Measurements from ENCODE around the gene DENND6B.
"Not testable (repeated sequence)": the region's sequence is repeated elsewhere in the genome, so short reads cannot be mapped to it uniquely, and the experiment has no call there.

Gene DENND6B

DNA sequence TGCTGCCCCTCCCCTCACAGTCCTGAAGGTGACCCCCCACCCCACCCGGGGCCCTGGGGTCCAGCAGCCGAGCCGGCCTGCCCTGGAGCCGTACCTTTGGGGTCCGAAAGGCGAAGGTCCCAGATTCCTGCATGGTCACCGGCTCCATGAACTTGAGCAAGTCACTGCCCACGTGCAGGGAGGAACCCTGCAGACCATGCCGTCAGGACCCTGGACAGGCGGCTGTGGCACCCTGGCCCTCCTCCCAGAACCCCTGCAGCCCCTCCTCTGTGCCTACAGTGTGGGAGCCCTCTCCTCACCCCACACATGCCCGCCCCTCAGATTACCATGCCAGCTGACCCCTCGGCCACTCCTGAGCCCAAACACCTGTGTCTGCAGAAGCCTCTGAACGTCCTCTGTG is 42.3 kb downstream of the DENND6B start:
- DNase-seq, result no peak

DNA sequence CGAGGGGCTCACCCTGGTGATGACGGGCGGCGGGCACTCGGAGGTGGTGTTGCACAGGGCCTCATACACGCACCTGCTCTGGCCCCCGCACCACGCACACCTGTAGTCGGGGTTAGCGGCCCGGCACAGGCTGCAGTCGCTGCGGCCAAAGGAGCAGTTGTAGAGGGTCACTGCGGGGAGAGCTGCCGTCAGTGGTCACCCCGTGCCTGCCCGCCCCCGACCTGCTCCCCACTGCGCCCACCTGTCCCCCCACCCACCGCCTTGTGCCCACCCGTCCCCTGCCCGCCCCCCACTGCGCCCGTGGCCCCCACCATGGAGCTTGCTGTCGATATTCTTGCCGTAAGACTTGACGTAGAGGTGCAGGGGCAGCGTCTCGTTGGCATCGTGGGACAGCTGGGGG is 43.0 kb downstream of the DENND6B start:
- no peak for DNase-seq

DNA sequence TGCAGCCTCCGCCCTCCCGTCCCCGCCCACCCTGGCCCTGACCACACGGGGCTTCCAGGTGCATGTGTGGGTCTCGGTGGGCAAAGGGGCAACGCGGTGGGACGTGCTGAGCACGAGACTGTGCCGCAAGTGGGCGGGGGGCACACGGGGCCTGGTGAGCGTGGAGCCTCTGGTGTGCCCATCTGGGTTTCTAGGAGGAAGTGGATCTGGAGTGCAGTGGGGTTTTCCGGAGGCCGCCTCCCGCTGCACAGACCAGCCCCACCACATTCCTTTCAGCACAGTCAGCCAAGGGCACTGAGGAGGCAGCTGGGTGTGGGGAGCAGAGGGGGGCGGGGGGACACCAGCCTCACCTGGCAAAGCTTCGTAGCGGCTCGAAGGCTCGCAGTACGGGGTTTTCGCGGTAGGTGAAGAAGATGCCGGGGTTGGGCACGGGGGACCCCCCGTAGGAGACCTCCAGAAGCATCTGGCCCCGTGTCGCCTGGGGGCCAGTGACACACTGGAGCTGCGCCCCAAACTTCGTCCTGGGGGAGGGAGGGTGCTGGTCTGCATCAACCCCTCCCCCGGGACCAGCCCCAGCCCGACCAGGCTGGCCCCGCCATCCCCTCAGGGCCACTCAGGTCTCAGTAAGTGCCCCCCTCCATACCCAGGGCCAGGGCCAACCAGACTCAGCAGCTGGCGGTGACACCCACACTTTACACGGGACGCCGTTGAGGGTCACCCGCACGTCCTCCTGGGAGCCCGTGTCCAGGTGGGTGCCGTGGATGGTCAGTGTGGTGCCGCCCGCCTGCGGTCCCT is 44.3 kb downstream of the DENND6B start:
- DNase-seq, result no peak

DNA sequence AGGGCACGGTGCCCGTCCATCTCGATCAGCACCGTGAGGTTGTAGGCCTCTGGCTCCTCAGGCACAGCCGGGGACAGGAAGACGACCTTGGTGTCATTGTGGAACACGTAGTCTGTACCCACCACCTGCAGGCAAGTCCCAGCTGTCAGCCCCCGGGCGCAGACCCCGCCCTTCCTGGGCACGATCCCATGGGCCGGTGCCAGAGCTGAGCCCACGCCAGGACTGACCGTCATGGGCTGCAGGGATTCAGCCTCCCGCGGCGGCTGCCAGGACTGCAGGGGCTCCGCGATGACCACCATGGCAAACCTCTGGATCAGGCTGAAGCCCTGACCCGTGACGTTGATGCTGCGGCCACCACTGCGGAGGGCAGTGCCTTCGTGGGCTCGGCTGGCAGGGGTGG is 44.9 kb downstream of the DENND6B start:
- no peak for DNase-seq

DNA sequence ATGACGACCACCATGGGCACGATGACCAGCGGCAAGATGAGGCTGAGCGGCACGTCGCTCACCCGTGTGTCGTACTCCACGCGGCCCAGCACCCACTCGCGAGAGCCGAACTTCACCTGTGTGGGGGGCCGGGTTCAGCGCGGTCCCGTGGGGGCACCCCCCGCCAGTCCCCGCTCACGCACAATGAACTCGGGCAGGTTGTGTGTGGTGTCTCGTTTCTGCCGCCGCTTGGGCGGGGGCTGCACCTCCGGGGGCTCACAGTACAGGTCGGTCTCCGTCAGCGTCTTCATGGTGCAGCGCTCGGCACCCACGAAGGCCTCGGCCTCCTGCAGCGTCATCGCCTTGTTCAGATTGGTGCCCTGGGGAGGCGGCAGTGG is 45.4 kb downstream of the DENND6B start:
- DNase-seq, result no peak

DNA sequence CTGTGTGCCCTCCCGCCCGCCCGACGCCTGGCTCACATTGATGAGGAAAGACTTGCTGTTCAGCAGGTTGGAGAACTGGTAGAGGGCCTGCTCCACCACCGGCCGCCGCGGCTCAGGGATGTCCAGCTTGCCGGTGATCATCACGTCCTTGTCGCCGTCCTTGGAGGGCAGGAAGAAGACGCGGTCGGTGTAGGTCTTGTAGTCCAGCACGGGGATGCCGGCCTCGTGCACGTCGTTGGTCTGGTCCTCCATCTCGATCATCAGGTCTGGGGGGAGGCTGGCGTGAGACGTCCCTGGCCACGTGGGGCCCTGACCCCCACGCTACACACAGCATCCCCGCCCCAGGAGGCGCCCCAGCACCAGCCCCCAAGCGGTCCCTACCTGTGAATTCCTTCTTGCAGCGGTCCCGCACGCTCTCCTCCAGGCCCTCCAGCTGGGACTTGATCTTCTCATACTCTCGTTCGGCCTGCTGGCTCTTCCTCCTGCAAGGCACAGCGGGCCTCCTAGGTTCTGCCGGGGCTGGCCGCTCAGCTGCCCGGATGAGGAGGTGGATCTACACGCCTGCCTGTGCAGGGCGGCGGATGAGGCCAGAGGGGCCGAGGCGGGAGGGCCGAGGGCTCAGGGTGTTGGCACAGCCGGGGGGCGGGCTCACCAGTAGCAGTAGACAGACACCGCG is 46.0 kb downstream of the DENND6B start:
- DNase-seq, result no peak

DNA sequence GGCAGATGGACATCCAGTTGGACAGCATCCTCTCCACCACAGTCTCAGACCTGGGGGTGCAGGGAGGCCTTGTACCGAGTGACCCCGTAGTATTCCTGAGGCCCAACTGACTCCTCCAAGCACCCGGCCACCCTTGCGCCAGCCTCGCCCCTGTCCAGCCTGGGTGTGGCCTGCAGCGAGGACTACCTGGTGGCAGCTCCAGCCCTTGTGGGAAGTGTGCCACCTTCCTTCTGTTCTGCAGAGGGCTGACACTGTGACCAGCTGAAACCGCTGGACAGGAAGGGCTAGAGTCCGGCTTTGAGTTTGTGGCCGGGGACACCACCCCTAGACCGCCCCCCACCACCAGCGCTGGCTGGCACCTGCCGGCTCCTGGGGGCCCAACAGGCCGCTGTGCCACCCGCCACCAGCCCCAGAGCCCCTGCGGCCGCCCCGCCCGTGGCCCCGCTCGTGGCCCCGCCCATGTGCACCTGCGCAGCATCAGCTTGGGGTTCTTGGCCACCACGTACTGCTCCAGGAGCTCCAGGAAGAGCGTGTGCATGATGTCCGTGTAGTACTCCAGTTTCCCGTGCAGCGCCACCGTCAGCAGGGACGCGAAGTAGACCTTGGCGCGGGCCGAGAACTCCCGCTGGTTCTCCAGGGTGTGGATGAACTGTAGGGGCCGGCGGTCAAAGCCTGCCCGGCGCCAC is 46.6 kb downstream of the DENND6B start:
- no peak for DNase-seq

DNA sequence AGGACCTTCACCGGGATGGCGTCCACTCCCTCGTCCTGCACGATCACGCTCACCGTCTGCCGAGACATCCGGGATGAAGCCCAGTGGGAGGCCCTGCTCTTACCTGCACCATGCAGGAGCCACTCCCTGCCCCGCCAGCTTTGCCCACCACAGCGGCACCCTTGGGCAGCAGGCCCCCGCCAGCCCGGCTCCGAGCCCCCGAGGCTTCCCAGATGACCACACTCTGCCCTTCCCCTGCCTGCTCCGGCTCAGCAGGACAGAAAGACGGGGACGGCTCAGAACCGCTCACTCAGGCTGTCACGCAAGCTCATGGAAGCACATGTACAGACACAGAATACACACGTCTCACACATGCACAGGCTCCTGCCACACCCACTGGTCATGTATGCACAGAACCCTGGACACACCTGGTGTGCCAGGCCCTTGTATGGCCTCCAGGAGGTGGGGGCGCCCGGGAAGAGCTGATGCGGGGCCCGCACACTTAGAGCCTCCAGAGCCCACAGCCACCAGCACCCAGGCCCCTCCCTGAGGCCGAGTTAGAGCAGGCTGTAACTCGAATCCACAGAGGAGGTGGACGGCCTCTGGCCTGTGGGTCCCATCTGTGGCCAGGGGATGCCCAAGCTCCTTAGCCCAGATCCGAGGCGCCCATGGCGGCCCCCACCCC is 47.7 kb downstream of the DENND6B start:
- no peak for DNase-seq

DNA sequence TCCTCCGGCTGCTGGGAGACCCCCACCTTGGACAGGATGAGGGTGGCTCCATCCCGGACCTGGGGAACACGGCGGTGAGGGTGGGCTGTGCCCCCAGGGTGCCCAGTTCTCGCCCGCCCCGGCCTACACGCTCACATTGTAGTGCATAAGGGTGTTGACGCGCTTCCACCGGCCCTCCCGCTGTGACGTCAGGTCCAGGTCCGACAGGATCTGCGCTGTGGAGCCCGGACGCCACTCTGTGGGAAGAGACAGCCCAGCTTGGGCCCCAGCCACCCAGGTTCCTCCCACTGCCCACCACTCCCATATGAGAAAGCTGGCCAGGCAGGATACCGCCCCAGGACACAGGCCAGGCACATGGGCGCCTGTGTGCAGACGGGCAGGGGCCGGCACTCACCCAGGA is 48.4 kb downstream of the DENND6B start:
- DNase-seq, result no peak

DNA sequence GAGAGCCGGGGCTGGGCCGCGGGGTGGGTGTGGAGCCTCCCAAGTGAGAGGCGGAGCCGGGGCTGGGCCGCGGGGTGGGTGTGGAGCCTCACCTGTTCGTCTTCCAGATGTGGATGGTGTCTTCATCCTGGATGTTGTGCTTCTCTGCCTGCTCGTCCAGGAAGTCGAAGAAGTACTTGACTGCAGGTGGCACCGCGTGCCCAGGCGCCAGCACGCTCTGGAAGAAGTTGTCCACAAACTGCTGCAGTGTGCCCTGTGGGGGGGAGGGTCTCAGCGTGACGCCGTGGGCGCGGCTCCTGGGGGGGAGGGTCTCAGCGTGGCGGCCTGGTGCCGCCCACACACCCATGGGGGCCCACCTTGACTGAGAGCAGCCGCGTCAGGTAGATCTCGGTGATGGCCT is 49.1 kb downstream of the DENND6B start:
- DNase-seq, result no peak

DNA sequence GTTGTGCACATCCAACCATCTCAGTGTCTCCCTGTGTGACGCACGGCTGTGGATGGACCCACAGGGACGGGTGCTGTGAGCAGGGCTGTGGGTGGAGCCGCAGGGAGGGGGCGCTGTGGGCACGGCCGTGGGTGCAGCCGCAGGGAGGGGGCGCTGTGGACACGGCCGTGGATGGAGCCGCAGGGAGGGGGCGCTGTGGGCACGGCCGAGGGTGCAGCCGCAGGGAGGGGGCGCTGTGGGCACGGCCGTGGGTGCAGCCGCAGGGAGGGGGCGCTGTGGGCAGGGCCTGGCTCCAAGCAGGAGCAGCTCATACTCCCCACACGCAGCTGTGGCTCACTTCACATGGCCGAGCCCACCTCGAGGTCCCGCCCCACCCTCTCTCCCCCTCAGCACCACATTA is 50.7 kb downstream of the DENND6B start:
- no peak for DNase-seq

DNA sequence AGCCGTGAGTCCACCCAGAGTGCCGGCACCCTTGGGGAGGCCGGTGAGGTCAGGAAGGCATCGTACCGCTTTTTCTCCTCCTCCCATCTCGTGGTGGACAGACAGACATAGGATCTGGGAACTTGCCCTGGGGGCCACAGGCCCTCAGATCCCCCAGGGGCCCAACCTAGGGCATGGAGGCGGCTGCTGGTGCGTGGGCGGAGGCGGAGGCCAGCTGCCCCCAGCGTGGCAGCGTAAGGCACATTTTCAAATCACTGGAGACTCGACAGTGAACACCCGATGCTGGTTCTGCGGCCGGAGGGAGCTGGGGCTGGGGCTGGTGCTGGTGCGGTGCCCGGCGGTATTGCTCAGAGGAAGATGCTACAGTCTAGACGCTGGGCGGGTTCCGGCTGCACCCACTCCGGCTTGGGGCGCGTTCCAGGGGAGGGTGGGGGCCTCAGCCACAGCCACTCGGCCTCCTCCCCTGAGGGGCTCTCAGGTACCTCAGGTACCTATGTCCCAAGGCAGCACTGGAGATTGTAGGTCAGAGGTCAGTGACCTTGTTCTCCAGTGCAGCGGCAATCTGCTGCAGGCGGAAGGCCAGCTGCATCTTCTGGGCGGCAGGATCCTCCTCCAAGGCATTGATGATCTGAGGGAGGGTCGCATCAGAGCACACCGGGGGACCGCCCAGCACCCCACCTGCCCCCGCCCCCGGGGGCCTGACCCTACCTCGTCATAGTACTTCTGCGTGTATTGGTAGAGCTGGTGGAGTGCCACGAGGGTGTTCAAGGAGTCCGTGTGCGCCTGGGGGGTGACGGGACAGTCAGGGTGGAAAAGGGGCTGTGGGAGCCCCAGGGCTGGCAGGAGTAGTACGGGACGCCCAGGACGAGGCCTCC is 51.4 kb downstream of the DENND6B start:
- no peak for DNase-seq

DNA sequence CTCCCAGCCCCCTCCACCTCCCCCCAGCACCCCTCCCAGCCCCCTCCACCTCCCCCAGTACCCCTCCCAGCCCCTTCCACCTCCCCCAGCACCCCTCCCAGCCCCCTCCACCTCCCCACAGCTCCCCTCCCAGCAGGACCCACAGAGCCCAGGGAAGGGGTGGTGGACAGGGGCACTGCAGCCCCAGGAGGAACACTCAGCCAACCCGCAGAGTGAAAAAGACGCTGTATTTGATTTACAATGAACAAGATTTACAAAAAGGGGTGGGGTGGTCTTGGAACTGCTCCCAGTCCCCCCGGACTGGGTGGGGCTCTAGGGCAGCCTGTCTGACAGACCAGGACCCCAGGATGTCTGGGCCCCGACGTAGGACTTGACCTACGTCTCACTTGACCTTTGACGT is 52.0 kb downstream of the DENND6B start:
- DNase-seq, result no peak

DNA sequence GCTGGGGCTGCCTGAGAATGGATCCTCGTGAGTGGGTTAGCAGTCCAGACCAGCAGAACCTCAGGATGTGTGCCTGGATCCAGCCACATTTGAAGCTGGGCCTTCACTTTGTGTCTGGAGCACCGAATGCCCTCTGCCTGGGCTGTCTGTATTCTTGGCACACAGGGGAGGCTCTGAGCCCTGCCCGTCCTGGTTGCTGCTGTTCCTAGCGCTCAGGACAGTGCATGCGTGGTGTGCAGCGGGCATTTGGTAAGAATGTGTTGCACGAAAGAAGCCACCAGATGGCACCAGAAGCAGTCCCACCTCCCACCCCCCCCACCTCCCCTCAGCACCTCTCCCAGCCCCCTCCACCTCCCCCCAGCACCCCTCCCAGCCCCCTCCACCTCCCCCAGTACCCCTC is 52.5 kb downstream of the DENND6B start:
- no peak for DNase-seq

DNA sequence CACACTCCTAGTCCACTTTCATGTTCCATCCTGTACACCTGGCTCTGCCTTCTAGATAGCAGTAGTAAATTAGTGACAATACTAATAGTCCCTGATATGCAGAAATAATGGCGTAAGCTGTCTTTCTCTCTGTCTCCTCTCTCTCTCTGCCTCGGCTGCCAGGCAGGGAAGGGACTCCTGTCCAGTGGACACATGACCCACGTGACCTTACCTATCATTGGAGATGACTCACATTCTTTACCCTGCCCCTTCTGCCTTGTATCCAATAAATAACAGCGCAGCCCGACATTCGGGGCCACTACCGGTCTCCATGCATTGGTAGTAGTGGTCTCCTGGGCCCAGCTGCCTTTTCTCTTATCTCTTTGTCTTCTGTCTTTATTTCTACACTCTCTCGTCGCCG is 53.0 kb downstream of the DENND6B start:
- not testable (repeated sequence) for DNase-seq

DNA sequence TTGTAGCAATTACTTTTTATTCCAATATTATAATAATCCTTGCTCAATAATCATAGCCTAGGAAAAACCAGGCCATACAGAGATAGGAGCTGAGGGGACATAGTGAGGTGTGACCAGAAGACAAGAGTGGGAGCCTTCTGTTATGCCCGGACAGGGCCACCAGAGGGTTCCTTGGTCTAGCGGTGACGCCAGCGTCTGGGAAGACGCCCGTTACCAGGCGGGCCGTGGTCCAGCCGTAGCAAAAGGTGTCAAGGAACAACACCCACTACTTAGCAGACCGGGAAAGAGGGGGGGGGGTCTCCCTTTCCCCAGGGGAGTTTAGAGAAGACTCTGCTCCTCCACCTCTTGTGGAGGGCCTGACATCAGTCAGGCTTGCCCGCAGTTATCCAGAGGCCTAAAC is 53.5 kb downstream of the DENND6B start:
- not testable (repeated sequence) for DNase-seq

DNA sequence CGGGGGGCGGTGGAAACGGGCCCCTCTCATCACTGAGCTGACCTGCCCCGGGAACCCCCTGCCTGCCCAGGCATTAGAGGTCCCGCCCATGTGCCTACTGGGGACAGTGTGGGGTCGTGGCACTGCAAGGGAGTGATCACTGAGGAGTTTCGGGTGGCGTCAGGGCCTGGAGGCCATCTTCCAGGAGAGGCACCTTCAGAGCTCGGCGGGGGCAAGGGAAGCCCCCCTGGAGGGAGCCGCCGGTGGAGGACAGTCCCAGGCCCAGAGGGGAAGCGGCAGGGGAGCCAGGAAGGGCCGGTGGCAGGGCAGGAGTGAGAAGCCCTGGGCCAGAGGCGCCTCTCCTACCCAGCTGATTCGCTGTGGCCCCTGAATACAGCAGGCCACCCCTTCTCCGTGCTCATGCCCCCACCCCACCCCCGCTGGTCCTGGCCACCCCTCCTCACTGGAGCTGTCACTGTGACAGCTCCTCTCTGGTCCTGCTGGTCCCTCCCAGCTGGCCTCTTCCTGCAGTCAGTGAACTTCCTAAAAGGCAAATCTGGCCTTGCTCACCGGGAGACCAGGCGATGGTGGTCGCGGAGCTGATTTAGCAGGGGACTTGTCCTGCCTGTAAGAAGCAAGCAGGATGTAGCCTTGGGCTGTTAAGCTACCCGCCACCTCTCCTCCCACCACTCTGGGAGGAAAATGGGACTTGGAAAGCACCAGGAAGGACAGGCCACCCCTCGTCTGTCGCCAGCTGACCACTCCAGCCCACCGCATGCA is 54.6 kb downstream of the DENND6B start:
- DNase-seq, result no peak

DNA sequence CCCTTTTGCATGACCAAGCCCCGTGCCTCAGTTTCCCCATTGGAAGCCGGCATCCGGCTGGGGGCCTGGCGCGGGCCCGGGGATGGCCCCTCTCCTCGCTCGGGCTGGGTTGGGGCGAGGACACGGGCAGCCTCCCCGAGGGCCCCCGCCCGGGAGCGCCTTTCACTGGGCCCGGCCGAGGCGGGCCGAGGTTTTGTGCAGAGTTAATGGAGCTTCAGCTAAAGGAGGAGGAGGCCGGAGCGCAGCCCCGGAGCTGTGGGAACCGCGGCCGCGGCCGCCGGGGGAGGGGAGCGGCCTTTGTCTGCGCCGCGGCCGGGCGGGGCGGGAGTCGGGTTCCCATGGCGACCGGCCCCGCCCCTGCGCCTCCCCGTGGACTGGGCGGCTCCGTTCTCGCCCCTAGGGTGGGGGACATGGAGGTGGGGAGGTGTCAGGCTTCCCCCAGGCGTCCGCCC is 55.3 kb downstream of the DENND6B start:
- DNase-seq, result no peak

DNA sequence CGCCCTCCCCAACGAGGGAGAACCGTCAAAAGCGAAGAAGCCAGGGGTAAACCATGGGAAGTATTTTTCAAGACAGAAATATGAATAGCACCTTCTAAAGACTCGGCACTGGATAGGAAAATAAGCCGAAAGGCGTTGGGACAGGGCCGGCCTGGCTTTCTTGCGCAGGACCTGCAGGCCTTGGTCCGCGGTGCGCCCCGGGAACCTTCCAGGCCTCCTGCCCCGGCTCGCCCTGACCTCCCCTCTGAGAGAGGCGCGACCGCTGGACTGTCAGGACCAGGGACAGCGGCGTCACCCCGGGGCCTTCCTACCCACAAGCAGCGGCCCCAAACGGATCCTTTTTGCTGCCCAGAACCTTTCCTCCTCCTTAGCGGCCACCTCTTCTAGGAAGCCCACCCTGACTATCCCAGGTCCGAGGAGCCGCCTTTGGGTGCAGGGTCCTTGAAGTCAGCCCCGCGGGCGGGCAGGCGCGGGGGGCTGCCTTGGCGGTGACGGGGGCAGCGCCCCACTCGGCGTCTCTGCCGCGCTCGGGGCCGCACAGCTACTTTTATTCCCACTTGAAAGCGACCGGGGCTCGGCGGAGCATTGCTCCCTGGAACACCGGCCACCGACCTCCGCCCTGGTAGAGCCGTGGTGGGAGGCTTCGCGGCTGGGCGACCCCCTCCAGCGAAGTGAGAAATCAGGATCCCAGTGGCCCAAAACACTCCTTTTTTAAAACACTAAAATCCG is 56.0 kb downstream of the DENND6B start:
- DNase-seq, result peak; percentile 24

DNA sequence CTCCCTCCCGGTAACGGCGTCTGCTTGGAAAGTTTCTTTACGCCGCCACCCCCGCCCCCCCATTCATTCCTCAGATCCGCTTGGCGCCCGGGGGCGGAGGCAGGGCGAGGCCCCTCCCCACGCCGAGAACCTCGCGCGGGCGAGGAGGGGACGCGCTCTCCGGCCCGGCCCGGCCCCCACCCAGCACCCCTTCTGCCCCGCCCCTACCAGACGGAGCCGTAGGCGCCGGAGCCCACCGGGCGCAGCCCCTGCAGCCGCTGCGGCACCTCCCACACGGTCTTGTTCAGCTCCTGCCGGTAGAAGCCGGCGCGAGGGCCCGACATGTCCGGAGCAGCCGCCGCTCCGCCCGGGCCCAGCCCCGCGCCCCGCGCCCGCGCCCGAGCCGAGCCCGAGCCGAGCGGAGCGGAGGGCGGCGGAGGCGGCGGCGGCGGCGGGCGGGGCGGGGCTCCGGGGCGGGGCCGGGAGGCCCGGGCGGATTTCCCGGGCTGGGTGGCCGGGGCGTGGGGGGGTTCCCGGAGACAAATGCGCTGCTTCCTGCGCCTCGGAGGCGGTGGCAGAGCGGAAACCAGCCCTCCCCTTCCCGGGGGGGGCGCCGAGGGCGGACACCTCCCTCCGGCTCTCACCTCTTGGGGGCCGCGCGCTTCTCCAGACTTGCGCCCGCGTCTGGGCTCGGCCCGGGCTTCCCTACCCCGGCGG is 56.7 kb downstream of the DENND6B start, which contains the start of gene MAPK11:
TSS of gene MAPK11 (minus strand) at position 411 of the 696 bp plus-strand sequence. CDS start at position 323, 88 bp downstream.
- DNase-seq, result no peak

Measured in KG1 (cell line).